Gastrocnemius medialis (tissue), 4 donors: ENCODE results near the gene LINC00237.

Experiments
- POLR2A ChIP-seq, 2 donors: fragments of 450-650 bp; IDR thresholded peaks; one replicate each; pipeline ENCODE4 v1.6.1; 2017; ENCODE audit warnings: antibody characterized with exemption in 2 of 2, mild to moderate bottlenecking in 2 of 2, moderate library complexity in 2 of 2
- TF ChIP-seq, protein P1 (sequence below), 5 experiments: fragments of 450-650 bp in 3 of 5; fragments of 200-600 bp in 2 of 5; sonication (generic) in 2 of 5; IDR thresholded peaks in 4 of 5; conservative IDR thresholded peaks in 1 of 5; 1 replicate in 4 of 5; 2 replicates in 1 of 5; pipeline ENCODE4 v1.5.1; 2016 to 2019; ENCODE audit warnings: antibody characterized with exemption in 5 of 5, mild to moderate bottlenecking in 3 of 5, moderate library complexity in 3 of 5

DNA sequence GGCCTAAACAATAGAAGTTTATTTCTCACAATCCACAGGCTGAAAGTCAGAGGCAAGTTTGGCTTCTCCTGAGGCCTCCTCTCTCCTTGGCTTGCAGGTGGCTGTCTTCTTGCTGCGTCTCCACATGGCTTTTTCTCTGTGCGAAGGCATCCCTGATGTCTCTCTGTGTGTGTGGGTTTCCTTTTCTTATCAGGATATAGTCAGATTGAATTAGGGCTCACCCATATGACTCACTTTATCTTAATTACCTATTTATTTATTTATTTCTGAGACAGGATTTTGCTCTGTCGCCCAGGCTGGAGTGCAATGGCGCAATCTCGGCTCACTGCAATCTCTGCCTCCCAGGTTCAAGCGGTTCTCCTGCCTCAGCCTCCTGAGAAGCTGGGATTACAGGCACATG is 30.7 kb downstream of the LINC00237 start:
- TF ChIP-seq, protein P1, sequence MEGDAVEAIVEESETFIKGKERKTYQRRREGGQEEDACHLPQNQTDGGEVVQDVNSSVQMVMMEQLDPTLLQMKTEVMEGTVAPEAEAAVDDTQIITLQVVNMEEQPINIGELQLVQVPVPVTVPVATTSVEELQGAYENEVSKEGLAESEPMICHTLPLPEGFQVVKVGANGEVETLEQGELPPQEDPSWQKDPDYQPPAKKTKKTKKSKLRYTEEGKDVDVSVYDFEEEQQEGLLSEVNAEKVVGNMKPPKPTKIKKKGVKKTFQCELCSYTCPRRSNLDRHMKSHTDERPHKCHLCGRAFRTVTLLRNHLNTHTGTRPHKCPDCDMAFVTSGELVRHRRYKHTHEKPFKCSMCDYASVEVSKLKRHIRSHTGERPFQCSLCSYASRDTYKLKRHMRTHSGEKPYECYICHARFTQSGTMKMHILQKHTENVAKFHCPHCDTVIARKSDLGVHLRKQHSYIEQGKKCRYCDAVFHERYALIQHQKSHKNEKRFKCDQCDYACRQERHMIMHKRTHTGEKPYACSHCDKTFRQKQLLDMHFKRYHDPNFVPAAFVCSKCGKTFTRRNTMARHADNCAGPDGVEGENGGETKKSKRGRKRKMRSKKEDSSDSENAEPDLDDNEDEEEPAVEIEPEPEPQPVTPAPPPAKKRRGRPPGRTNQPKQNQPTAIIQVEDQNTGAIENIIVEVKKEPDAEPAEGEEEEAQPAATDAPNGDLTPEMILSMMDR (IDR thresholded peaks at IDR 0.05 in 4 of 5, conservative IDR thresholded peaks at IDR 0.05 in 1 of 5), result no peak
- TF ChIP-seq POLR2A (IDR thresholded peaks at IDR 0.05), result no peak
